Sciatic nerve (tissue), 2 donors: ENCODE measurements around the gene BDNF. TPM values are rescaled to one million over a fixed set of nuclear protein-coding genes. Genes with fewer than 3 reads are reported as not detected.
"Not testable (repeated sequence)": the region's sequence is repeated elsewhere in the genome, so short reads cannot be mapped to it uniquely, and the experiment has no call there.

Source experiments
- ATAC-seq: fragments of 200-7000 bp; cut with Tn5 transposase; one replicate; pipeline ENCODE4 v1.9.1; 2020; ENCODE audit warnings: mild to moderate bottlenecking, moderate library complexity
- DNase-seq: peaks from one replicate; pipeline ENCODE4 v3.0.0-alpha.2; 2020; ENCODE audit warnings: low spot score
- intact Hi-C: fragments of 100-400 bp; cut with DNase I; formaldehyde crosslinking; loops from one replicate; pipeline ENCODE4 v1.14.2; 2022
- total RNA-seq: library from RNA; stranded (reverse); fragmentation: NEBNext Ultra II Directional; extraction: Animal tissue kit (Norgen Biotek cat#: 25700); gene quantifications from one replicate; pipeline ENCODE4 v1.2.1, GENCODE V29; 2021
- donor health status: DM: no; HTN: no; CAD: no.
- donor health status: DM: no; HTN: no; CAD: no.

Gene BDNF
- total RNA-seq, 1 donor from 2014 or later = 0.18 TPM

- intact Hi-C loops = no loop called here
- ATAC-seq = no peak
Measured at GRCh38 chr11:27642954-27643353, 57.3 kb downstream of the BDNF start.

GRCh38 chr11:27640954-27641353 lies 59.3 kb downstream of the BDNF start:
- intact Hi-C loops = no loop called here
- ATAC-seq = no peak
- no peak for DNase-seq

More at GRCh38 chr11:27642954-27643353, 57.3 kb downstream of the BDNF start:
- no peak for DNase-seq

- ATAC-seq = no peak
- DNase-seq = no peak
- intact Hi-C loops = no loop called here
Measured at GRCh38 chr11:27635567-27636037, 64.7 kb downstream of the BDNF start.

- intact Hi-C loops, ATAC-seq, DNase-seq: not testable (repeated sequence)
Measured at GRCh38 chr11:27634776-27635175, 65.5 kb downstream of the BDNF start.

- DNase-seq, intact Hi-C loops, ATAC-seq: not testable (repeated sequence)
Measured at GRCh38 chr11:27634282-27634681, 66.0 kb downstream of the BDNF start.

- intact Hi-C loops, ATAC-seq: not testable (repeated sequence)
Measured at GRCh38 chr11:27629023-27629422, 71.2 kb downstream of the BDNF start.

GRCh38 chr11:27627979-27628378 lies 72.3 kb downstream of the BDNF start:
- ATAC-seq = no peak
- no peak for DNase-seq
- intact Hi-C loops = no loop called here

More at GRCh38 chr11:27629023-27629422, 71.2 kb downstream of the BDNF start:
- DNase-seq = not testable (repeated sequence)

GRCh38 chr11:27626938-27627586 lies 73.2 kb downstream of the BDNF start:
- intact Hi-C loops = no loop called here
- DNase-seq (no peak), ATAC-seq (no peak)

- ATAC-seq (no peak), DNase-seq (no peak)
- intact Hi-C loops = no loop called here
Measured at GRCh38 chr11:27626269-27626937, 73.9 kb downstream of the BDNF start.

GRCh38 chr11:27625347-27625912 lies 74.8 kb downstream of the BDNF start:
- ATAC-seq = no peak
- intact Hi-C loops = no loop called here
- no peak for DNase-seq

GRCh38 chr11:27623945-27624523 lies 76.2 kb downstream of the BDNF start:
- DNase-seq (no peak), ATAC-seq (no peak)
- intact Hi-C loops = no loop called here

- intact Hi-C loops = no loop called here
- DNase-seq = no peak
- ATAC-seq = no peak
Measured at GRCh38 chr11:27622541-27623300, 77.5 kb downstream of the BDNF start.

GRCh38 chr11:27621405-27622161 lies 78.7 kb downstream of the BDNF start:
- ATAC-seq = no peak
- DNase-seq = no peak
- intact Hi-C loops = no loop called here

GRCh38 chr11:27619763-27620335 lies 80.4 kb downstream of the BDNF start:
- intact Hi-C loops = no loop called here
- no peak for DNase-seq
- ATAC-seq = no peak

- no peak for ATAC-seq
- no peak for DNase-seq
- intact Hi-C loops = no loop called here
Measured at GRCh38 chr11:27619039-27619574, 81.1 kb downstream of the BDNF start.

GRCh38 chr11:27618281-27618915 lies 81.9 kb downstream of the BDNF start:
- DNase-seq (no peak), ATAC-seq (no peak)
- intact Hi-C loops = no loop called here

GRCh38 chr11:27616711-27617110 lies 83.5 kb downstream of the BDNF start:
- ATAC-seq (no peak), DNase-seq (no peak)
- intact Hi-C loops = no loop called here
